Tibial artery (tissue), 4 donors: Measurements from ENCODE around the gene DHX29.

ENCODE experiments used
- DNase-seq, 2 donors: peaks; one replicate each; pipeline ENCODE4 v3.0.0-alpha.2; 2019
- H3K27ac ChIP-seq, 2 donors: fragments of 200-600 bp; sonication (generic) in 1 of 2; 1 replicate in 1 of 2; 2 replicates in 1 of 2; pipeline ENCODE4 v1.5.1; 2018 to 2019; ENCODE audit warnings: mild to moderate bottlenecking in 1 of 2
- H3K27me3 ChIP-seq, 2 donors: fragments of 200-600 bp; sonication (generic) in 1 of 2; one replicate each; pipeline versions ENCODE4 v1.5.1 to v1.6.0; 2016 to 2019
- H3K36me3 ChIP-seq, 3 donors: fragments of 200-600 bp; sonication (generic) in 2 of 3; one replicate each; pipeline ENCODE4 v1.5.1; 2016 to 2019; ENCODE audit warnings: mild to moderate bottlenecking in 2 of 3
- H3K4me1 ChIP-seq, 4 donors: fragments of 200-600 bp; sonication (generic) in 2 of 4; 1 replicate in 3 of 4; 2 replicates in 1 of 4; pipeline ENCODE4 v1.5.1; 2016 to 2019
- H3K4me3 ChIP-seq, 2 donors: fragments of 200-600 bp; sonication (generic) in 1 of 2; 1 replicate in 1 of 2; 2 replicates in 1 of 2; pipeline ENCODE4 v1.5.1; 2018 to 2019; ENCODE audit warnings: mild to moderate bottlenecking in 2 of 2
- H3K9me3 ChIP-seq, 3 donors: fragments of 200-600 bp; sonication (generic) in 1 of 3; one replicate each; pipeline ENCODE4 v1.5.1; 2016 to 2019
- intact Hi-C: fragments of 100-400 bp; cut with DNase I; formaldehyde crosslinking; loops from one replicate; pipeline ENCODE4 v1.15.0; 2023; ENCODE audit warnings: low total_unique reads
- TF ChIP-seq, protein P1 (sequence below), 2 experiments: fragments of 200-600 bp in 1 of 2; fragments of 450-650 bp in 1 of 2; IDR thresholded peaks; one replicate each; pipeline ENCODE4 v1.5.1; 2017 to 2019; ENCODE audit warnings: antibody characterized with exemption in 2 of 2, mild to moderate bottlenecking in 1 of 2, moderate library complexity in 1 of 2

DHX29 gene

GRCh38 chr5:55344392-55344992, 37.0 kb upstream of the DHX29 start:
- TF ChIP-seq, protein P1, sequence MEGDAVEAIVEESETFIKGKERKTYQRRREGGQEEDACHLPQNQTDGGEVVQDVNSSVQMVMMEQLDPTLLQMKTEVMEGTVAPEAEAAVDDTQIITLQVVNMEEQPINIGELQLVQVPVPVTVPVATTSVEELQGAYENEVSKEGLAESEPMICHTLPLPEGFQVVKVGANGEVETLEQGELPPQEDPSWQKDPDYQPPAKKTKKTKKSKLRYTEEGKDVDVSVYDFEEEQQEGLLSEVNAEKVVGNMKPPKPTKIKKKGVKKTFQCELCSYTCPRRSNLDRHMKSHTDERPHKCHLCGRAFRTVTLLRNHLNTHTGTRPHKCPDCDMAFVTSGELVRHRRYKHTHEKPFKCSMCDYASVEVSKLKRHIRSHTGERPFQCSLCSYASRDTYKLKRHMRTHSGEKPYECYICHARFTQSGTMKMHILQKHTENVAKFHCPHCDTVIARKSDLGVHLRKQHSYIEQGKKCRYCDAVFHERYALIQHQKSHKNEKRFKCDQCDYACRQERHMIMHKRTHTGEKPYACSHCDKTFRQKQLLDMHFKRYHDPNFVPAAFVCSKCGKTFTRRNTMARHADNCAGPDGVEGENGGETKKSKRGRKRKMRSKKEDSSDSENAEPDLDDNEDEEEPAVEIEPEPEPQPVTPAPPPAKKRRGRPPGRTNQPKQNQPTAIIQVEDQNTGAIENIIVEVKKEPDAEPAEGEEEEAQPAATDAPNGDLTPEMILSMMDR (IDR thresholded peaks at IDR 0.05): peak; percentile 81
- no peaks in the 10 kb centered on the region for H3K27me3 ChIP-seq
- peaks cover 36 to 43% (median 37%) of the 10 kb centered on the region in 3 donors for H3K36me3 ChIP-seq
- no peak overlapping the region for H3K4me3 ChIP-seq
- DNase-seq: peak; percentile 71 to 81
- H3K9me3 ChIP-seq: no peaks in the 10 kb centered on the region
- intact Hi-C loops: loop anchor here (5.0 kb wide), 1 partner anchor 348 kb away; no protein-coding TSS in a partner anchor
- peaks cover 0 to 26% (median 7%) of the 10 kb centered on the region in 4 donors for H3K4me1 ChIP-seq
- H3K27ac ChIP-seq: peak overlapping the region; percentile 70 to 73

GRCh38 chr5:55343609-55344008, 36.1 kb upstream of the DHX29 start:
- no peaks in the 10 kb centered on the region for H3K27me3 ChIP-seq
- peaks cover 30 to 34% (median 31%) of the 10 kb centered on the region in 3 donors for H3K36me3 ChIP-seq
- no peak overlapping the region for H3K4me3 ChIP-seq
- DNase-seq: no peak
- H3K9me3 ChIP-seq: no peaks in the 10 kb centered on the region
- TF ChIP-seq, protein P1 (IDR thresholded peaks at IDR 0.05): no peak
- peak overlapping the region; percentile 70 to 73 for H3K27ac ChIP-seq
- H3K4me1 ChIP-seq: peaks cover 0 to 33% (median 7%) of the 10 kb centered on the region in 4 donors
- intact Hi-C loops: loop anchor here (5.0 kb wide), 1 partner anchor 349 kb away; no protein-coding TSS in a partner anchor

DNA sequence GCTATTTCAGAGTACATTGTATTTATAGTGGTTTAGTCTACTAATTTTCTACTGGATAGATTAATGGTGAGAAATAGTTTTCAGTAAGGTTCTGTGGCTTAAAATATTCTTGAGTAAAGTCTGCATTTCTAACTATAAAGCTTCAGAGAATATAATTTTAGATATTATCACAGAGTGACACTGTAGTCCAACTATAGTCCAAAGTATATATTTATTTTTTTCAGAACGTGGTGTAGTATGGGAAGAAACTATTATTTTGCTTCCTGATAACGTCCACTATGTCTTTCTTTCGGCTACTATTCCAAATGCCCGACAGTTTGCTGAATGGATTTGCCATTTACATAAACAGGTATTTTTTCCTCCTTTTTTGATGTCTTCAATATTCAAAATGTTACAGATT, 35.6 kb upstream of the DHX29 start:
- Histone ChIP-seq H3K36me3 (peaks cover 25 to 29% (median 26%) of the 10 kb centered on the region in 3 donors), H3K27me3 (no peaks in the 10 kb centered on the region), H3K27ac (peak overlapping the region; percentile 70 to 73), H3K9me3 (no peaks in the 10 kb centered on the region), H3K4me1 (peaks cover 0 to 37% (median 7%) of the 10 kb centered on the region in 4 donors), H3K4me3 (peak overlapping the region; percentile 25 to 30)
- TF ChIP-seq, protein P1 (IDR thresholded peaks at IDR 0.05): no peak
- DNase-seq: no peak
- intact Hi-C loops: loop anchor here (5.0 kb wide), 1 partner anchor 349 kb away; no protein-coding TSS in a partner anchor

DNA sequence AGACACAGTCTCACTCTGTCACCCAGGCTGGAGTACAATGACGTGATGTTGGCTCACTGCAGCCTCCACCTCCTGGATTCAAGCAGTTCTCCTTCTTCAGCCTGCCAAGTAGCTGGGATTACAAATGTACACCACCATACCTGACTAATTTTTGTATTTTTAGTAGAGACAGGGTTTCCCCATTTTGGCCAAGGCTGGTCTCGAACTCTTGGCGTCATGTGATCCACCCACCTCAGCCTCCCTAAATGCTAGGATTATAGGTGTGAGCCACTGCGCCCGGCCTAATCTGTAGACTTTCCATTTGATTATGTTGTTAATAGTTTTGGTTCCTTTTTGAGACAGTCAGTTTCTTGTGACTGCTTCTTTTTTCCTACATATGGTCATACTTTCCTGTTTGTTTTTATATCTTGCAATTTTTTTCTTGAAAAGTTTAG, 31.3 kb upstream of the DHX29 start:
- Histone ChIP-seq H3K36me3 (peaks cover 0 to 4% (median 3%) of the 10 kb centered on the region in 3 donors), H3K4me3 (no peak overlapping the region), H3K27ac (peak overlapping the region; percentile 39 to 61), H3K27me3 (no peaks in the 10 kb centered on the region), H3K9me3 (no peaks in the 10 kb centered on the region), H3K4me1 (peaks cover 0 to 40% (median 4%) of the 10 kb centered on the region in 4 donors)
- TF ChIP-seq, protein P1 (IDR thresholded peaks at IDR 0.05): no peak
- intact Hi-C loops: no loop called here
- peak; percentile 31 to 78 for DNase-seq

DNA sequence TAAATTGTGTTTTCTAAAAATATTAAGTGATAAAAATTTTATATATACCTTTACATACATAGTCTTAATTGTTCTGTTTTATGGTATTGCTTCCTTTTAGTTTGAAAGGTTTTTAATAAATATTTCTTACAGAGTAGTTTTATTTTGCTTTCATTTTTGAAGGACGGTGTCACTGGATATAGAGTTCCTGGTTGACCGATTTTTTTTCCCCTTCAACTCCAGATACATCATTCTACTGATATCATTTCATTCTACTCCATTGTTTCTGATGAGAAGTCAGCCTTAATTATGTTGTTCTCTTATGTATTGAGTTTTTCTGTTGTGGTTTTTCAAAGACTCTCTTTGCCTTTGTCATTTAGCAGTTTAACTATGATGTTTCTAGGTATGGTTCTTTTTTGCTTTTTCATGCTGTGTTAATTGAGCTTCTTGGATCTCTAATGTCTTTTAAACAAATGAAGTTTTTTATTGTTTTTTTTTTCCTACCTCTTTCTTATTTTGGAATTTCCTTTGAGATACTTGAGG, 30.7 kb upstream of the DHX29 start:
- H3K4me3 ChIP-seq: peak overlapping the region; percentile 13 to 16
- H3K4me1 ChIP-seq: peaks cover 0 to 33% (median 2%) of the 10 kb centered on the region in 4 donors
- intact Hi-C loops: no loop called here

More for the DNA sequence above, 30.7 kb upstream of the DHX29 start:
- TF ChIP-seq, protein P1 (IDR thresholded peaks at IDR 0.05): no peak
- no peak for DNase-seq
- H3K9me3 ChIP-seq: no peaks in the 10 kb centered on the region
- peaks cover 0 to 11% (median 7%) of the 10 kb centered on the region in 3 donors for H3K36me3 ChIP-seq
- H3K27ac ChIP-seq: peak overlapping the region; percentile 39 to 61
- H3K27me3 ChIP-seq: no peaks in the 10 kb centered on the region
